ENCODE measurements around the gene PAMR1. TPM values are rescaled to one million over a fixed set of nuclear protein-coding genes. Genes with fewer than 3 reads are reported as not detected.

PAMR1 gene
- total RNA-seq, 1 donor from 2014 or later = 209 TPM

GRCh38 chr11:35390737-35391682 lies 134.4 kb downstream of the PAMR1 start:
- Histone ChIP-seq H3K9me3 (ENCODE audit: low read depth) (no peaks in the 10 kb centered on the region), H2AFZ (replicated peaks) (no peak overlapping the region), H3K27me3 (no peaks in the 10 kb centered on the region), H3F3A (ENCODE audit: low read depth) (peaks cover 9% of the 10 kb centered on the region), H3K4me2 (no peak overlapping the region), H3K36me3 (no peaks in the 10 kb centered on the region), H3K4me1 (peaks cover 6% of the 10 kb centered on the region), H3K9ac (no peak overlapping the region), H3K79me2 (ENCODE audit: low read depth) (no peaks in the 10 kb centered on the region), H4K20me1 (ENCODE audit: low read depth) (no peaks in the 10 kb centered on the region), H3K27ac (no peak overlapping the region), H3K4me3 (no peak overlapping the region)
- DNase-seq (ENCODE audit: low spot score) = no peak
- Mint-ChIP-seq H3K4me3 (no peak overlapping the region), H3K27ac (no peak overlapping the region), H3K9me3 (no peaks in the 10 kb centered on the region), H3K27me3 (ENCODE audit: insufficient read depth, low read depth) (peaks cover 4% of the 10 kb centered on the region), H3K4me1 (peaks cover 17% of the 10 kb centered on the region), H3K36me3 (no peaks in the 10 kb centered on the region)
- TF ChIP-seq EZH2 (IDR thresholded peaks at IDR 0.05) = no peak

DNA sequence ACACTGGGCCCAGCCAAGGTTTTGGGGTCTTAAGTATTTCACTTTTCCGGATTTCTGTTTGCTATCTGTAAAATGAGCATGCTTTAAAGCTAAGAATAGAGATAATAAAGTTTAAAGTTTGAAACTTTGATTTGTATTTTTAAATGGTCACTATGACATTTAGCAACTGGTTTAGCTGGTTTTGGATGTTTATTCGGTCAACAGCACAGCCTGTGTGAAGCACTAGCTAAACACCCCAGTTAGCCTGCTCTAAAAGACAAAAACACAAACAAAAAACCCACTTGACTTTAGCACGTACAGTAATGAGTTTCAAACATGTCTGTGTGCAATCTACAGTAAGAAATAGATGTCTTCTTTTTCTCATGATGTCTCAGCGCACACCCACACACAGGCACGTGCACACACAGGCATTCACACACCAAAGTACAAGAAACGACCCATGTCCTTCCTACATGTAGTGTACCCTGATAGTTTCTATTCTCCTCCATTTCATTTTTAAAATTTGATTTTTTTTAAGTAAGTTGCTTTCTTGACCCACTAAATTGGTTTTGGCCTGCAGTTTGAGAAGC lies 135.4 kb downstream of the PAMR1 start:
- Histone ChIP-seq H3K4me3 (no peak overlapping the region), H4K20me1 (ENCODE audit: low read depth) (no peaks in the 10 kb centered on the region), H3K79me2 (ENCODE audit: low read depth) (no peaks in the 10 kb centered on the region), H3K27ac (no peak overlapping the region), H3K27me3 (no peaks in the 10 kb centered on the region), H3K9ac (no peak overlapping the region), H3K4me1 (peaks cover 6% of the 10 kb centered on the region), H3K9me3 (ENCODE audit: low read depth) (no peaks in the 10 kb centered on the region), H2AFZ (replicated peaks) (no peak overlapping the region), H3K36me3 (no peaks in the 10 kb centered on the region), H3F3A (ENCODE audit: low read depth) (peaks cover 9% of the 10 kb centered on the region), H3K4me2 (no peak overlapping the region)
- Mint-ChIP-seq H3K4me3 (no peak overlapping the region), H3K27me3 (ENCODE audit: insufficient read depth, low read depth) (peaks cover 4% of the 10 kb centered on the region), H3K4me1 (peaks cover 17% of the 10 kb centered on the region), H3K36me3 (no peaks in the 10 kb centered on the region), H3K27ac (no peak overlapping the region), H3K9me3 (no peaks in the 10 kb centered on the region)
- no peak for DNase-seq (ENCODE audit: low spot score)
- TF ChIP-seq, protein P1, sequence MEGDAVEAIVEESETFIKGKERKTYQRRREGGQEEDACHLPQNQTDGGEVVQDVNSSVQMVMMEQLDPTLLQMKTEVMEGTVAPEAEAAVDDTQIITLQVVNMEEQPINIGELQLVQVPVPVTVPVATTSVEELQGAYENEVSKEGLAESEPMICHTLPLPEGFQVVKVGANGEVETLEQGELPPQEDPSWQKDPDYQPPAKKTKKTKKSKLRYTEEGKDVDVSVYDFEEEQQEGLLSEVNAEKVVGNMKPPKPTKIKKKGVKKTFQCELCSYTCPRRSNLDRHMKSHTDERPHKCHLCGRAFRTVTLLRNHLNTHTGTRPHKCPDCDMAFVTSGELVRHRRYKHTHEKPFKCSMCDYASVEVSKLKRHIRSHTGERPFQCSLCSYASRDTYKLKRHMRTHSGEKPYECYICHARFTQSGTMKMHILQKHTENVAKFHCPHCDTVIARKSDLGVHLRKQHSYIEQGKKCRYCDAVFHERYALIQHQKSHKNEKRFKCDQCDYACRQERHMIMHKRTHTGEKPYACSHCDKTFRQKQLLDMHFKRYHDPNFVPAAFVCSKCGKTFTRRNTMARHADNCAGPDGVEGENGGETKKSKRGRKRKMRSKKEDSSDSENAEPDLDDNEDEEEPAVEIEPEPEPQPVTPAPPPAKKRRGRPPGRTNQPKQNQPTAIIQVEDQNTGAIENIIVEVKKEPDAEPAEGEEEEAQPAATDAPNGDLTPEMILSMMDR (IDR thresholded peaks at IDR 0.05) = no peak
- no peak for TF ChIP-seq EZH2 (IDR thresholded peaks at IDR 0.05)
- TF ChIP-seq EZH2phosphoT487 (IDR thresholded peaks at IDR 0.05) = no peak

DNA sequence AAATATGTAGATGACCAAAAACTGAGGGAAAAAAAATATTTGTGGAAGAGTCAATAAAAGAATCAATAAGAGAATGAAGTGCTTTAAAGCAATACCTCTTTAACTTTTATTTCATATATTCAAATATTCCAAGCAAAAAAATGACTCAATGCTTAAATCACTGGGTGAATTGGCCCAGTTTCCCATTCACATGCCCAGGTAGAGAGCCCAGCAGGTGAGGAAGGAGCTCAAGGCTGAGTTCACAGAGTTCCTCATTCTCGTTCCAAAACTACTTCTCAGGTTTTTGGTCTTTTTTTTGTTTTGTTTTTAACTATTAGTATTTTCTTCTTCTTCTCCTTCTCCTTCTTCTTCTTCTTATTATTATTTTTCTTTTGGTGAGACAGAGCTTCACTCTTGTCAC lies 136.3 kb downstream of the PAMR1 start:
- DNase-seq (ENCODE audit: low spot score) = no peak
- Mint-ChIP-seq H3K36me3 (no peaks in the 10 kb centered on the region), H3K9me3 (no peaks in the 10 kb centered on the region), H3K4me3 (no peak overlapping the region), H3K27ac (no peak overlapping the region), H3K27me3 (ENCODE audit: insufficient read depth, low read depth) (peaks cover 4% of the 10 kb centered on the region), H3K4me1 (peaks cover 17% of the 10 kb centered on the region)
- Histone ChIP-seq H4K20me1 (ENCODE audit: low read depth) (no peaks in the 10 kb centered on the region), H3K27ac (no peak overlapping the region), H3K4me2 (no peak overlapping the region), H3K4me1 (peaks cover 6% of the 10 kb centered on the region), H3K27me3 (no peaks in the 10 kb centered on the region), H3F3A (ENCODE audit: low read depth) (peaks cover 9% of the 10 kb centered on the region), H3K9ac (no peak overlapping the region), H3K9me3 (ENCODE audit: low read depth) (no peaks in the 10 kb centered on the region), H3K4me3 (no peak overlapping the region), H2AFZ (replicated peaks) (no peak overlapping the region), H3K79me2 (ENCODE audit: low read depth) (no peaks in the 10 kb centered on the region), H3K36me3 (no peaks in the 10 kb centered on the region)
- no peak for TF ChIP-seq EZH2 (IDR thresholded peaks at IDR 0.05)
- TF ChIP-seq EZH2phosphoT487 (IDR thresholded peaks at IDR 0.05) = no peak

- Histone ChIP-seq H3K9me3 (ENCODE audit: low read depth) (no peaks in the 10 kb centered on the region), H3K4me3 (no peak overlapping the region), H4K20me1 (ENCODE audit: low read depth) (no peaks in the 10 kb centered on the region), H3K27me3 (no peaks in the 10 kb centered on the region), H3F3A (ENCODE audit: low read depth) (peaks cover 3% of the 10 kb centered on the region), H3K9ac (no peak overlapping the region), H2AFZ (replicated peaks) (no peak overlapping the region), H3K4me1 (no peaks in the 10 kb centered on the region), H3K36me3 (no peaks in the 10 kb centered on the region), H3K4me2 (no peak overlapping the region), H3K27ac (no peak overlapping the region), H3K79me2 (ENCODE audit: low read depth) (no peaks in the 10 kb centered on the region)
- Mint-ChIP-seq H3K4me1 (peaks cover 10% of the 10 kb centered on the region), H3K4me3 (no peak overlapping the region), H3K9me3 (no peaks in the 10 kb centered on the region), H3K27me3 (ENCODE audit: insufficient read depth, low read depth) (peaks cover 2% of the 10 kb centered on the region), H3K27ac (no peak overlapping the region), H3K36me3 (no peaks in the 10 kb centered on the region)
- no peak for TF ChIP-seq EZH2 (IDR thresholded peaks at IDR 0.05)
- TF ChIP-seq EZH2phosphoT487 (IDR thresholded peaks at IDR 0.05) = no peak
- TF ChIP-seq, protein P1 (IDR thresholded peaks at IDR 0.05) = no peak
- DNase-seq (ENCODE audit: low spot score) = no peak
Observed at GRCh38 chr11:35388061-35388460, 137.4 kb downstream of the PAMR1 start.
